Measurements from ENCODE around the gene IQGAP3.
A peak's percentile ranks its signal among the peaks of the same experiment; 100 is the strongest.
"Not testable (repeated sequence)": the region's sequence is repeated elsewhere in the genome, so short reads cannot be mapped to it uniquely, and the experiment has no call there.

Gene IQGAP3

DNA sequence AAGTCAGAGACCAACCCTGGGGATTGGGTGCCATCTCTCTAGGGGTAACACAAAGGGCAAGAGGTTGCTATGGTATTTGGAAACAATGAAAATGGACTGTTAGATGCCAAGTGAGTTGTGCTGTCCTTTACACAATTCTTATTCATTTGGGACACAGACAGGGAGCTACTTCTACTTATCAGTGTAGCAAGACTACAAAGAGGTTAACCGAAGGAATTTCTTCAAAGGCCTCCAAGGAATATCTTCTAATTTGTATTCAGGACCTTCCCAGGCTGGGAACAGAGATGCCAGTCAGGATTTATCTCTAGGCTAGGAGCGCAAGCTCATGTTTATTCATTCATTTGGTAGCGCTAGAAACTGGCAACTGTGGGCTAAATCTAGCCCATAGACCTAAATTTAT lies 21.8 kb upstream of the IQGAP3 start:
- DNase-seq, result no peak

- peak; percentile 49 for DNase-seq
These were observed 21.3 kb upstream of the IQGAP3 start for GRCh38 chr1:156593661-156593989.

DNA sequence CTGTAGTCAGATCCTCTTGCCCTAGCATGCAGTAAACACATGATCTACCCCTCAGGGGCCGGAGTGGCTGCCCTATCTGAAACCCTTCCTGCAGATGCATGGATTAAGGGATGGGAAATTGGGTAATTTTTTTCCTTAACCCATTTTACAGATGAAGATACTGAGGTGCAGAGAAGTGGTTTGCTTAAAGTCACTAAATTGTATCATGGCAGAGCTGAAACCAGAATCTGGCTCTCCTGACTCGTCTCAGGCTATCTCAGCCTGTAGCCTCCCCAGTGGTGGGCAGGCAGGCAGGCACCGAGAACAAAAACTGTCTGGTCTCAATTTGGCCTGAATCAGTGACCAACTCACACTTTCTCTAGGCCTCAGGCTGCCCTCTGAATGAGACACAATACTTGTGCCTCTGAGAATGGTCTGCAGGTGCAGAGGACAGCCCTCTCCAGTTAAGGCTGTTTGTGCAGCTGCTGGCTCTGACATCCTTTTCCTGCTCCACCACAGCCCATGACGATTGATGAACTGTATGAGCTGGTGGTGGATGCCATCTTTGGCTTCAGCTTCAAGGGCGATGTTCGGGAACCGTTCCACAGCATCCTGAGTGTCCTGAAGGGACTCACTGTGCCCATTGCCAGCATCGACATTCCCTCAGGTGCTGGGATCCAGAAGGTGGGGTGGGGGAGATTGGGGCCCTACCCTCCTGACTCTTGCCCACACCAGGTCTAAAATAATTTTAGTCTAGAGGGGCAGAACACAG lies 20.7 kb upstream of the IQGAP3 start:
- DNase-seq, result no peak

DNA sequence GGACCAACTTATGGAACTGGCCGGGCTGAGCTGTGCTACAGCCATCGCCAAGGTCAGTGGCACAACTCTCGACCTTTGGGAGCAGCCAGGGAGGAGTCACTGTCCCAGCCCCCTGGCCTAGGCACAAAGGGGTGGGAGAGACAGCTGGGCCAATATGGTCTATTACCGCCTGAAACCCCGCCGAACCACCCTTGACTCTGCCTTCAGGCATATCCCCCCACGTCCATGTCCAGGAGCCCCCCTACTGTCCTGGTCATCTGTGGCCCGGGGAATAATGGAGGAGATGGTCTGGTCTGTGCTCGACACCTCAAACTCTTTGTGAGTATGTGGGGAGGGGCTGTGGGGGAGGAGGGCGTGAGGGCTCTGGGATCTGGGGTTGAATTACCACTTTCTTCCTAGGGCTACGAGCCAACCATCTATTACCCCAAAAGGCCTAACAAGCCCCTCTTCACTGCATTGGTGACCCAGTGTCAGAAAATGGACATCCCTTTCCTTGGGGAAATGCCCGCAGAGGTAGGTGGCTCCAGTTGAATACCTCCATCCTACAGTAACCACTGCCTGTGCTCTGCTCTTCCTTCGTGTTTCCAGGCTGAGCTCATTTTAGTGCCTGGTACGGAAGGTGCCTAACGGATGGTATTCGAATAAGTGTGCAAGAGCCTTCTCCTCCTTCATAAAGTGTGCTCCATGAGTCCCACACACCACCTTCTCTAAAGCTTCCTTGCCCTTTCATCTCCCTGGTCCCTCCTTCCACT lies 20.0 kb upstream of the IQGAP3 start:
- no peak for DNase-seq

- DNase-seq, result peak; percentile 90
These were observed 19.2 kb upstream of the IQGAP3 start, which contains the start of gene NAXE for GRCh38 chr1:156591432-156592157. TSS of gene NAXE (plus strand) at chr1:156591776. CDS start at chr1:156591805, 29 bp downstream.

GRCh38 chr1:156591181-156591431 lies 18.7 kb upstream of the IQGAP3 start:
- DNase-seq, result peak; percentile 63

DNA sequence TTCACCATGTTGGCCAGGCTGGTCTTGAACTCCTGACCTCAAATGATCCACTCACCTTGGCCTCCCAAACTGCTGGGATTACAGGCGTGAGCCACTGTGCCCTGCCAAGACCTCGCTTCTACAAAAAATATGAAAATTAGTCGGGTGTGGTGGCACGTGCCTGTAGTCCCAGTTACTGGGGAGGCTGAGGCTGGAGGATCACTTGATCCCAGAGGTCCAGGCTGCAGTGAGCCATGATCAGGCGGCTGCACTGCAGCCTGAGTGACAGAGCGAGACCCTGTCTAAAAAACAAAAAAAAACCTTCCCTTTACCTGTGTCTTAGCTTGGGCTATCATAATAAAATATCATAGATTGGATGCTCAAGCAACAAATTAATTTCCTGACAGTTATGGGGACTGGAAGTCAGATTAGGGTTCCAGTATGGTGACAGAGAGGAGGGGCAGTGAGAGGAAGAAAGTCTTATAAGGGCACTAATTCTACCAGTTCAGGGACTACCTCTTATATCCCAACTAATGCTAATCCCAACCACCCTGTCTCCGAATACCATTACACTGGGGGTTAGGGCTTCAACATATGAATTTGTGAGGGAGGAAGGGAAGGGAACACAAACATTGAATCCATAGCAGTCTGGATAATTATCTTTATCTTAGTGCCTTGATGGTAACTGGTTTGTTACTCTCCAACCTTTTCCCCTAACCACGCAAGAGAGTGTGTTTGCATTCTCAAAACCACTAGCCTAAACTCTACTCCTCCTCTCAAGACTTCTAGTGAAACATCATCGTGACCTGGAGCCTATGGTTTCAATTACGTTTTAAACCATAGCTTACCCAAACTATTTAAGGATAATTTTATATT lies 18.2 kb upstream of the IQGAP3 start:
- peak; percentile 17 for DNase-seq

GRCh38 chr1:156589546-156589945 lies 17.2 kb upstream of the IQGAP3 start:
- no peak for DNase-seq

- DNase-seq, result not testable (repeated sequence)
These were observed 15.6 kb upstream of the IQGAP3 start for GRCh38 chr1:156587927-156588326.

GRCh38 chr1:156586892-156587477 lies 14.6 kb upstream of the IQGAP3 start:
- no peak for DNase-seq

GRCh38 chr1:156586323-156586722 lies 14.0 kb upstream of the IQGAP3 start:
- DNase-seq, result no peak

DNA sequence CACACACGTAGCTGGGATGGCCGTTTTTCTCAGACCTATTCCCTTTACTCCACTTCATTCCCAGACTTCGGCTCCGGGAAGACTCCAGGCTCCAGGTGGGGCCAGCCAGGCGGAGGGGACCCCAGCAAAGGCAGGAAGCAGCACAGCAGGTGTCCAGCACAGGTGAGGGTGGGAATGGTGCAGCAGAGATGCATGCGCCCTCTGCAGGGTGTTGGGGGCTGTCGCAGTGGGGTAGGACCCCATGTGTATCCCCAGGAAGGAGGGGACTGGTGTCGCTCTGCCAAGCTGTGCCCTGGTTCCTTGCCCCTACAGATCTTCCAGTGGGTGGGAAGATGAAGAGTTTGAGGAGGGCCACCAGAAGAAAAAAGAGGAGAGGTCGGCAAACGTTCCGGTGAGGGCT lies 12.4 kb upstream of the IQGAP3 start:
- no peak for DNase-seq

GRCh38 chr1:156583821-156584622 lies 11.7 kb upstream of the IQGAP3 start:
- DNase-seq, result peak; percentile 84

GRCh38 chr1:156582388-156583017 lies 10.1 kb upstream of the IQGAP3 start:
- DNase-seq, result no peak

DNA sequence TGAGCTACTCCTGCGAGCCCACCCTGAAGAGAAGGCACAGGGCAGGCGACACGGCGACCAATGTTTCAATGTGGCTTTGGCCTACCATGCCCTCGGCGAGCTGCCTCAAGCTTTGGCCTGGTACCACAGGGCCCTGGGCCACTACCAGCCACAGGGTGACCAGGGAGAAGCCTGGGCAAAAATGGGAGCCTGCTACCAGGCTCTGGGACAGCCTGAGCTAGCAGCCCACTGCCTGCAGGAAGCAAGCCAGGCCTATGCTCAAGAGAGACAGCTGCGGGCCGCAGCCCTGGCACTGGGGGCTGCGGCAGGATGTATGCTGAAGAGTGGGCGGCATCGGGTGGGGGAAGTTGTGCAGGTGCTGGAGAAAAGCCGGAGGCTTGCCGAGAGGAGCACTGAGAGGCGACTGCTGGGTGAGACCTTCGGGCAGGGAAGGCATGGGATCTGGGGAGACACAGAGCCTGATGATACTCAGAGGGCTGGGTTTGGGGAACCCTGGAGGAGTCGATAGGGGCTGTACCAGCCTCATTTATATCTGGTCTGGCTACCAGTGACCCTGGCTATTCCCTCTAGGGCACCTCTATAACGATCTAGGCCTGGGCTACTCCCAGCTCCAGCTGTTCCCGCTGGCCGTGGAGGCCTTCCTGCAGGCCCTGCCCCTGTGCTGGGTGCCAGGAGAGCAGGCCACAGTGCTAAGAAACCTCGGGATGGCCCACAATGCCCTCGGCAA lies 9.5 kb upstream of the IQGAP3 start:
- no peak for DNase-seq

- no peak for DNase-seq
These were observed 7.1 kb upstream of the IQGAP3 start, which contains the start of gene TTC24 for GRCh38 chr1:156579472-156579871. TSS of gene TTC24 (plus strand) at chr1:156579723. CDS start at chr1:156581365, 1,642 bp downstream.

- no peak for DNase-seq
These were observed 5.7 kb upstream of the IQGAP3 start for GRCh38 chr1:156578055-156578454.

GRCh38 chr1:156577550-156577949 lies 5.2 kb upstream of the IQGAP3 start:
- DNase-seq, result no peak

DNA sequence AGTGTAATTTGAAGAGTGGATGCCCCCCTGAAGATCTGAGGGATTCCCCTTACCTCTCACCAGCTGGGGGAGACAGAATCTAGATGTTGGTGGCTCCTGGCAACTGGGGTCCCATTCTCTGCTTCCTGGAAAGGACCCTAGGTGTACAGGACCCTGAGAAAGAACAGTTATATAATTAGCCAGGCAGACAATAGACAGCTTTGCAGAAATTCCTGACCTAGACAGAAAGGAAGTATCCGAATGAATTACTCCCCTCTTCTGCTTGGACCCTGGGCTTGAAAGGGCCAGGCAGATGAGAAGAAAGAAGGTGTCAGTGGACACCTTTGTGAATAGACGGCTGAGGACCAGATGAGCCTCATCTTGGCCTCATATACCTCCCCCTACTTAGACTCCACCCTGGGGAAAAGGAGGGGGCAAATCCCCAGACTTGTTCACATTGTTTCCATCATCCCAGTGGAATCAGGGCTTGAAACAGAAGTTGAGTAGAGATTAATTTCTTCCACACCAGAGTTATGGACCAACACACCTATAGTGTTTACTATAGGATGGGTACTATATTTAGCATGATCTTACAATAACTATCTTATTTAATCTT lies 1.8 kb upstream of the IQGAP3 start:
- DNase-seq, result no peak

- no peak for DNase-seq
These were observed 276 bp upstream of the IQGAP3 start for GRCh38 chr1:156572663-156573018.
